NCI-H2081 treated with DMSO at 0.1 percent for 48 hours (cell line): Measurements from ENCODE around the gene MXI1.

Experiments used
- DNase-seq: peaks from one replicate; lab custom pipeline; 2025; lab: John Stamatoyannopoulos, UW

Gene MXI1

GRCh38 chr10:110275128-110275729 lies 67.8 kb downstream of the MXI1 start:
- no peak for DNase-seq

DNA sequence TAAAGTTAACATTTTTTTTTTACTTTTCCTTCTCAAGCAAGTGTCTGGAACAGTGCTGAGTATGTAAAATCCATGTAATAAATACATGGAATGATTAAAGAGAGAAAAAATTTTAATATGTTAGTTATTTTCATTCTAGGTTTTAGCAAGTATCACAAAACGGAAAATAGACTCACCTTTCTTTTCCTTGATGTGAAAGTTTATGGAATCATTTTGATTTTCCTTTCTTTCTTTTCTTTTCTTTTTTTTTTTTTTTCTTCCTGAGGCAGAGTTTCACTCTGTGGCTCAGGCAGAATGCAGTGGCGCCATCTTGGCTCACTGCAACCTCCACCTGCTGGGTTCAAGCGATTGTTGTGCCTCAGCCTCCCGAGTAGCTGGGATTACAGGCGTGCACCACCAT lies 69.2 kb downstream of the MXI1 start:
- no peak for DNase-seq

DNA sequence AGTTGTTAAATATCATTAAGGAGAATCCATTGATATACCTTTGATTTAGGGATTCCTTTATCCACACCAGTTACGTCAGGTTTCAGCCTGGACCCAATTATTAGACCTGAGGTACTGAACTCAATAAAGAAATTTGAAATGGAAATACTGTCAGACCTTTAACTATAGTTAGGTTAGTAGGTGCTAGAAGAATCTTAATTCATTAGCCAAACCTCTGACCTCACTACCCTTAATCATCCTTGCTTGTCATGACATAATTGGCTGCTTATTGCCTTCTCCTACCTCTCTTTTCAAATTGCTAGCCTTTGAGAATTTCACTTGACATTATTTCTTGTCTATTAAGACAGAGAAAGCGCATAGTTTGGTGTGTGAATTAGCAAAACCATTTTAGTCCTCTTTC lies 70.2 kb downstream of the MXI1 start:
- no peak for DNase-seq

GRCh38 chr10:110278562-110279406 lies 71.4 kb downstream of the MXI1 start:
- no peak for DNase-seq

GRCh38 chr10:110279407-110279986 lies 72.1 kb downstream of the MXI1 start:
- no peak for DNase-seq

DNA sequence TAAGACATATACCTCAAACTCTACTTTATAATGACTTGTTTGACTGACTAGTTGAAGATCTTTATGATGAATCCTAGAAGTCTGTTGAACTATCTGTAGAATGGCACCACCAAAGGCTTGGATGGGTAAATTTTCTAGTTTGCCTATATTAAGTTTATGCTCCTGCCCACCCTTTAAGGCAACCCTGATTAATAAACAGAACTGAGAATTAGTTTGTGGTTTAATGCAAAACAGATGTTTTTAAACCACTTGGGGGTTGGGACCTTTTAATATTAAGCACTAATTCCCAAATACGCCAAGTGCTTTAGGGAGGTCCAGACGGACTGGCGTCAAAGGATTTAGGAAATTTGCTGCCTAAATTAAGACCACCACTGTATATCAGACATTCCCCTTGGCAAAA lies 76.9 kb downstream of the MXI1 start:
- DNase-seq, result no peak

DNA sequence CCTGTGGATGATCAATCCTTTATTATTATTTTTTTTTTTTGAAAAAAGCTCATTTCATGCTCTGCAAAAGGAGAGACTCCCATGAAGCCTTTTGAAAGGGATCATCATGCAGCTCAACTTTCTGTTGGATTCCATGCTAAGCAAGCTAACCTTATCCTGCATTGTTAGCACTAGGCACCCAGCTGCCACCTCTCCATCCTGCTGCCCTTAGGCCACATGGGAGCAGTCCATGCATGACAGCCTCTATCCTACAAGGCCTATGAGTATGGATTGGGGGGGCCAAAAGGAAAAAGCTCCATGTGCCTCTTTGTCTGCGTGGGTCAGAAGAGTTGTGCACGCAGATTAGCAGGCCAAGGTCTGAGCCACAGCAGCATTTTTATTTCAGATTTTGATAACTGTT lies 78.1 kb downstream of the MXI1 start:
- no peak for DNase-seq

- DNase-seq, result no peak
Observed at GRCh38 chr10:110286841-110287240, 79.4 kb downstream of the MXI1 start.

DNA sequence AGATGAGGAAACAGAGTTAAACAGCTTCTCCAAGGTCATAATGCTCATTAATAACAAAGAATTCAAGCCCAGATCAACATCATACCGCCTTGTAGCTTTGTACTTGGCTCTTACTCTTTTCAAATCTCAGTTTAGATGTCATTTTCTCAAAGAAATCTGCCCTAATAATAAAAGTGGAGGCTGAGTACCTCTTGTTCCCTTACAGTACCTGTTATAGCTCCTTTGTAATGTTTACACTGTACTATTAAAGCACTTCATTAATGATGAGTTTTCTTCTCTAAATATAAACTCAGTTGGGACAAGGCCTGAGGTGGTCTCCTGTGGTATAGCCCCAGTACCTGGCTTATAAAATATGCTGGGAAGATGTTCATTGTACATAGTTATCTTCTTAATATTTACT lies 89.6 kb downstream of the MXI1 start:
- no peak for DNase-seq

DNA sequence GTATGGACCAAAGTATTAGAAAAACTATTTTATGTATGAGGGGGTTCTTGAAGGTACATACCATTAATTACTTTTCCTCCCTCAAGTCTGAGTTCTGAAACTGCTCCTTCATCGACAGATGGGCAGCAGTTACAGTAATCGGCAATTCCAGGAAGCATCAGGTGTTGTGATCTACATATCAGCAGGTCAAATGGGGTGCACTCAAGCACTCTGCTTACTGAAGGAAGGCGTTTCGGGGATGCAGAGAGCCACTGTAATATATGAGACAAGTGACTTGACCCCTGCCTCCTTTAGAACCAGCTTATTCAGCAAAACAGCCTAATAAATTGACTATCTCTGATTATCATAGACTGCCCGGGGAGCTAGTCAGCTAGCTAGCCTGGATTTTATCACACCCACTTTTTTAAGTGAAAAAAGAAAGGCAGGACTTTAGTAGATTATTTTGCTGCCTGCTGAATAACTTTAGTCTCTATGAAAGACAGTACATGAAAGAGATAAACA lies 93.1 kb downstream of the MXI1 start:
- no peak for DNase-seq

- DNase-seq, result no peak
Observed at GRCh38 chr10:110303681-110304080, 96.3 kb downstream of the MXI1 start.

DNA sequence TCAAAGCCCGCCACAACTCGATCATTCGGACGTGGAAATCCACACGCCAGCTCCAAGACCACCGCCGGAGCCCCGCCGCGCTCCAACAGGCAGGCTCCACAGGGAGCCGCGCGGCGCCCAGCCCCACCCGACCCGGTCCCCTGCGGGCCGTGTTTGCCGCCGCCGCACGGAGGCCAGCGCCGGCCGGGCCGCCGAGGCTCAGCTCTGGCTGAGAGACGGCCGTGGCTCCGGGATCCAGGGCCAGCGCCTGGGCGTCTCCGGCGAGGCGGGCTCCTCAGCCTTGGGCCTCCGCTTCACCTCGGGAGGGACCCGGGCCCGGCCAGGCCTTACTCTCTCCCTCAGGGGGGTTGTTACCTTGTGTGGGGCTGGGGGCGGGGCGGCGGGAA lies 97.0 kb downstream of the MXI1 start:
- no peak for DNase-seq

DNA sequence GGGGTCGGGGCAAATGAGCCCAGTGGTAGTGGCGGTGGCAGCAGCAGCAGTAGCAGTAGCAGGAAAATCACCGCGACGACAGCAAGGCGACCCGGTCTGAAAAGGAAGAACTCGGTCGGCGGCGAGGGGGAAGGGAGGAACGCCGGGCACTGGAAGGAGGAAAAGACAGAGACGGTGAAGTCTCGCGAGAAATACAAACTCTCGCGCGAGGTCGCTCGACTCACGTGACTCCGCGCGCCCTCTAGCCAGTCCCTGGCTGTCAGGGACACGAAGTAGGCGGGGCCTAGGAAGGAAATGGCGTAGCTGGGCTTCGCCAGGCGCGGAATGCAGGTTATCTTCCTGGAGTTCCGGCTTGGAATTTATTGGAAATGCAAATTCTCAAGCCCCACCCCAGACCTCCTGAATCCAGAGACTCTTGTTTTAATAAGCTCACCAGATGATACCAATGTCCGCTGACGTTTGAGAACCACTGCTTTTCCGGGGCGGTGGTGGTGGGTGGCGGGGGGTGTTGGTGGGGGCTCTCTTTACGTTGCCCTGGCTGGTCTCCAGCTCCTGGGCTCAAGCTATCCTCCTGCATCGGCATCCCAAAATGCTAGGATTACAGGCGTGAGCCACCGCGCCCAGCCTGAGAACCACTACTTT lies 97.5 kb downstream of the MXI1 start, which contains the start of gene SMNDC1:
SMNDC1 (minus strand) TSS at position 141 of the 642 bp plus-strand sequence. CDS start 1,333 bp downstream, outside the sequence.
- peak; percentile 82 for DNase-seq

DNA sequence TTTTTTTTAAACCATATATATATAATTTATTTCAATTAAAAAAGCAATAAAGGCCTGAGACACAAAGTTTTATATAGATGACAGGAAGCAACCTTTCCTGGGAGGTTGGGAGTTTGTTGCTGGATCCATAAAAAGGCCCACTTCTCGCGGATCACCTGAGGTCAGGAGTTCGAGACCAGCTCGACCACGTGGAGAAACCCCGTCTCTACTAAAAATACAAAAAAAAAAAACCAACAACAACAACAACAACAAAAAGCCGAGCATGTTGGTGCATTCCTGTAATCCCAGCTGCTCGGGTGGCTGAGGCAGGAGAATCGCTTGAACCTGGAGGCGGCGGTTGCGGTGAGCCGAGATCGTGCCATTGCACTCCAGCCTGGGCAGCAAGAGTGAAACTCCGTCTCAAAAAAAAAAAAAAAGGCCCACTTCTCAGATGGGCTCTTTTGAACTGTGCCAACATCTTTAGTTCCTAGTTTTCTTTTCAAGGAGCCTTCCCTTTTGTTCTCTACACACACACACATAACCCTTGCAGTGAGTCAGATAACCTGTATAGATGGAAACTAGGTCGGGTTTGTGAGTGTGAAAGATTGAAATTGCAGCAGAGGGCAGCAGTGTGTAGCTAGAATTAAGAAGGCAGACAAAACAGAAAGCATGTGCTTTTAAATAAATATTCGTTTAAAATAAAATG lies 98.5 kb downstream of the MXI1 start:
- peak; percentile 13 for DNase-seq

DNA sequence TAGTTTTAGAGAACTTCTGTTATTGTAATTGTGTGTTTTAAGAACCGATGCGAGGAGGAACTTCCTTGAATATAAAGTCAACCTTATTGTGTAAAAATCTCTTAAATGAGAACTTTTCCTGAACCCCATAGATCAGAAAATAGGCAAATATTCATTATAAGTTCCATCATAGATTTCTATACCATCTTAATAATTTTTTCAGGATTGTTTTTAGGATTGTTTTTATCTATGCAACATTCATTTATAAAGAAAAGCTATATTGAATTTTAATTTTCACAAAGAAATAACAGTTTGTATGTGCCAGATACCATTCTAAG lies 99.0 kb downstream of the MXI1 start:
- DNase-seq, result no peak

DNA sequence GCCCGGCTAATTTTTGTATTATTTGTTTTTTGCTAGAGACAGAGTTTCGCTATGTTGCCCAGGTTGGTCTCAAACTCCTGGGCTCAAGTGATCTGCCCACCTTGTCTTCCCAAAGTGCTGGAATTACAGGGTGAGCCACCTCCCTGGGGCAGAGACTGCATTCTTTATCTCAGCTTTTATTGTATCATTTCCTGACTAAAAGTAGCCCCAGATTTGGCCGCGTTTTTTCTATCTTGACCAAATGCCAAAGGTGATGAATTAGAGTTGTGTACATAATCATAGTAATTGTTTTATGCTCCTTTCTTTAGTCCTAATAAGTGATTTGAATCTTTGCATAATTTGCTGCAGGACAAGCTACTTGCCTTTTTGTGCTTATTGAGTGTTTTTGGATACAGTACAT lies 100.4 kb downstream of the MXI1 start:
- DNase-seq, result no peak

- no peak for DNase-seq
Observed at GRCh38 chr10:110310741-110311140, 103.3 kb downstream of the MXI1 start.

DNA sequence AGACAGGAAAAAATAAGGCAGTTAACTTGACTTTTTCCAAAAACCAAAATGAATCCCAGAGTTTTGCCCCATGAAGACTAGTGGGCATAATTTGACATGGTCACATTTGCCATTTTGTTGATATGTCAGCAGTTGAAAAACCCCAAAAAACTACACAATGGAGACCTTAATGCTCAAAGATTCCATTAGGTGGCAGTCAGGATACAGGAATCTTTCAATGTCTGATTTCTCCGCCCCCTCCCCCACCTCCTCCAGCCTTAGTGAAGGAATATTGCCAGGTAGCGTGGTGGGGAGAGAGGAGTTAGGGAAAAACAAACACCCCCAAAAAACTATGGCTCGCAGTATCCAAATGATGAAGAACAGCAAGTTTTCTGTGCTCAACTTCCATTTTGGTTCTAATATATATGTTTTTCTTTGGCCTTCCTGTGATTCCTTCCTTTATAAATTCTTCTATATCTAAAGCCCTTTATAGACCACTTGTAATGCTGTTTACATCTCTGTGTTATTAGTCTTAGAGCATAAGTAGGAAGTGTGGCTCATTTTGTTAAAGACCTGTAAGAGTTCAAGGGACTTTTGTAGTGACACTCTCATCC lies 104.0 kb downstream of the MXI1 start:
- DNase-seq, result peak; percentile 15

DNA sequence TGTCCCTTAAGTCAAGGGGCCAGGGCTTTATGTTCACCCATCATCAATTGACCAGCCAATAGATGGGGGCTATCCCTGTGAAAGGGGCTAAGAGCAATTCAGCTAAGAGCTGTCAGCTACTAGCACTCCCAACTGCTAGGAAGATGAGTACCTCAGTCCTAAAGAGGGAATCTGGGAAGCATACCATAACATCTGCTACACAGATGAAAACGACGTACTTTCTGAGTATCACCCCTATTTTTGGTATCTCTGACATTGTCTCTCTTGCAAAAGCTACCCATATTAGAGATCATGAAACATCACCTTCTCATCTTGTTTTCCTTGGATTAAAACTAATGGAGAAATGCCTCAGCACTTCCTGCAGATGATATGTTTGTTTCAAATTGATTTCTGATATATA lies 104.8 kb downstream of the MXI1 start:
- DNase-seq, result no peak

DNA sequence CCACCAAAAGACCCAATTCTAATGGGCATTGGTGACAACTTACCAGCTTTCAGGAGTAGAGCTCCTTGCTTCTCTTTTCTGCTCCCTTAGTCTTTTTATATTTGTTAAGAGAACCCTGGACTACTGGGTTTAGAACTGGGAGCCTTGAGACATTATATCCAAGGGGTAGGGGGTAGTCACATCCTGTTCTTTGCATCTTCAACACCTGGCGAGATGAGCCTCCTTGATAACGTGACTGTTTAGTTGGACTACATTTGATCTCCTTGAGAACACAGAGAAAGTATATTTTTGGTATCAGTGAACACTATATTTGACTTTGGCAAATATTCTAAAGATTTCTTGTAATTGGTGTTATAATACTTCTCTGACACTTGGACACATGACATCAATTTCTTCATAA lies 106.3 kb downstream of the MXI1 start:
- DNase-seq, result no peak
